Forelimb muscle (tissue), 1 donor: Measurements from ENCODE around the gene DCTD. TPM values are rescaled to one million over a fixed set of nuclear protein-coding genes. Genes with fewer than 3 reads are reported as not detected.

Experiments used
- DNase-seq: peaks from one replicate; pipeline ENCODE4 v3.0.0-alpha.2; 2013; ENCODE audit warnings: low read depth
- polyA plus RNA-seq: library from polyadenylated mRNA; unstranded; fragments of 120-200 nt; gene quantifications from one replicate; pipeline ENCODE4 v1.2.1, GENCODE V29; 2013; ENCODE audit not compliant: insufficient read length

The DCTD gene
- polyA plus RNA-seq = 63.6 TPM

GRCh38 chr4:182917182-182918043 lies at the start of gene DCTD:
TSS of gene DCTD (minus strand) at chr4:182917386. CDS start at chr4:182915568, 1,818 bp downstream.
- DNase-seq = no peak

- DNase-seq = no peak
Observed at GRCh38 chr4:182960746-182961145, 43.6 kb upstream of the DCTD start.

GRCh38 chr4:182960228-182960627 lies 43.0 kb upstream of the DCTD start:
- DNase-seq = no peak

- DNase-seq = no peak
Observed at GRCh38 chr4:182955411-182955810, 38.2 kb upstream of the DCTD start.

GRCh38 chr4:182944484-182945213 lies 27.5 kb upstream of the DCTD start:
- DNase-seq = no peak

GRCh38 chr4:182939680-182940079 lies 22.5 kb upstream of the DCTD start:
- no peak for DNase-seq

- DNase-seq = no peak
Observed at GRCh38 chr4:182938205-182938645, 21.0 kb upstream of the DCTD start.

GRCh38 chr4:182937268-182938204 lies 20.4 kb upstream of the DCTD start:
- DNase-seq = no peak

GRCh38 chr4:182932651-182933050 lies 15.5 kb upstream of the DCTD start:
- no peak for DNase-seq

- no peak for DNase-seq
Observed at GRCh38 chr4:182931691-182932345, 14.6 kb upstream of the DCTD start.

GRCh38 chr4:182930889-182931288 lies 13.7 kb upstream of the DCTD start:
- DNase-seq = no peak

GRCh38 chr4:182929296-182929695 lies 12.1 kb upstream of the DCTD start:
- DNase-seq = no peak

- DNase-seq = no peak
Observed at GRCh38 chr4:182928061-182928460, 10.9 kb upstream of the DCTD start.

- no peak for DNase-seq
Observed at GRCh38 chr4:182927505-182927904, 10.3 kb upstream of the DCTD start.

GRCh38 chr4:182925855-182926254 lies 8.7 kb upstream of the DCTD start:
- no peak for DNase-seq

- no peak for DNase-seq
Observed at GRCh38 chr4:182925298-182925757, 8.1 kb upstream of the DCTD start.

GRCh38 chr4:182924497-182924896 lies 7.3 kb upstream of the DCTD start:
- DNase-seq = no peak

- no peak for DNase-seq
Observed at GRCh38 chr4:182923796-182924340, 6.7 kb upstream of the DCTD start.

- DNase-seq = no peak
Observed at GRCh38 chr4:182923366-182923765, 6.2 kb upstream of the DCTD start.

- no peak for DNase-seq
Observed at GRCh38 chr4:182922501-182923284, 5.5 kb upstream of the DCTD start.
